H9 (cell line): ENCODE results near the gene AP1S1. TPM values are rescaled to one million over a fixed set of nuclear protein-coding genes. Genes with fewer than 3 reads are reported as not detected.

Experiments
- DNase-seq: peaks from one replicate; pipeline ENCODE4 v3.0.0-alpha.2; 2017
- H2AFZ ChIP-seq: one replicate; pipeline ENCODE4 v1.6.1; 2013; ENCODE audit warnings: mild to moderate bottlenecking, low read length, control low read depth, moderate library complexity
- H2AK5ac ChIP-seq: 2 replicates; pipeline ENCODE4 v1.6.1; 2013; ENCODE audit warnings: low read length, control low read depth, mixed read lengths; ENCODE audit not compliant: insufficient read length
- H2BK120ac ChIP-seq: one replicate; pipeline ENCODE4 v1.6.1; 2013; ENCODE audit warnings: low read depth, mild to moderate bottlenecking, low read length, control low read depth, inconsistent platforms; ENCODE audit not compliant: poor library complexity, severe bottlenecking
- H2BK12ac ChIP-seq: 2 replicates; pipeline ENCODE4 v1.6.1; 2013; ENCODE audit warnings: low read length, control low read depth, mixed read lengths, low read depth; ENCODE audit not compliant: insufficient read length
- H2BK15ac ChIP-seq: 2 replicates; pipeline ENCODE4 v1.6.1; 2013; ENCODE audit warnings: low read depth, low read length, control low read depth
- H2BK20ac ChIP-seq: one replicate; pipeline ENCODE4 v1.6.1; 2013; ENCODE audit warnings: low read depth, mild to moderate bottlenecking, low read length, control low read depth, inconsistent platforms; ENCODE audit not compliant: poor library complexity, severe bottlenecking
- H2BK5ac ChIP-seq: 2 replicates; pipeline ENCODE4 v1.6.1; 2013; ENCODE audit warnings: low read length, control low read depth, mixed read lengths; ENCODE audit not compliant: insufficient read length
- H3K14ac ChIP-seq: 2 replicates; pipeline ENCODE4 v1.6.1; 2013; ENCODE audit warnings: low read length, control low read depth; ENCODE audit not compliant: insufficient read depth
- H3K18ac ChIP-seq: 2 replicates; pipeline ENCODE4 v1.6.1; 2013; ENCODE audit warnings: low read depth, mild to moderate bottlenecking, mixed read lengths, low read length, control low read depth; ENCODE audit not compliant: insufficient read length
- H3K23ac ChIP-seq: 2 replicates; pipeline ENCODE4 v1.6.1; 2013; ENCODE audit warnings: low read length, control low read depth, mixed read lengths, low read depth; ENCODE audit not compliant: insufficient read length
- H3K23me2 ChIP-seq: 2 replicates; pipeline ENCODE4 v1.6.1; 2013; ENCODE audit warnings: low read depth, mild to moderate bottlenecking, mixed read lengths, low read length, control low read depth; ENCODE audit not compliant: insufficient read length, poor library complexity, severe bottlenecking
- H3K27ac ChIP-seq: 2 replicates; pipeline ENCODE4 v1.5.1; 2013; ENCODE audit warnings: low read length, control low read depth, mixed read lengths, low read depth; ENCODE audit not compliant: insufficient read length
- H3K27me3 ChIP-seq: 2 replicates; pipeline ENCODE4 v1.6.1; 2013; ENCODE audit warnings: low read length, control low read depth, inconsistent platforms; ENCODE audit not compliant: insufficient read depth
- H3K4ac ChIP-seq: 2 replicates; pipeline ENCODE4 v1.6.1; 2013; ENCODE audit warnings: low read depth, mild to moderate bottlenecking, control low read depth, inconsistent platforms, low read length, moderate library complexity
- H3K4me1 ChIP-seq: 2 replicates; pipeline ENCODE4 v1.6.1; 2013; ENCODE audit warnings: low read length, control low read depth, inconsistent platforms; ENCODE audit not compliant: insufficient read depth
- H3K4me2 ChIP-seq: 2 replicates; pipeline ENCODE4 v1.6.1; 2013; ENCODE audit warnings: low read length, control low read depth, mixed read lengths; ENCODE audit not compliant: insufficient read length, insufficient read depth
- H3K56ac ChIP-seq: 2 replicates; pipeline ENCODE4 v1.6.1; 2013; ENCODE audit warnings: low read depth, mild to moderate bottlenecking, mixed read lengths, low read length, control low read depth; ENCODE audit not compliant: insufficient read length
- H3K79me1 ChIP-seq: 2 replicates; pipeline ENCODE4 v1.6.1; 2013; ENCODE audit warnings: low read depth, mild to moderate bottlenecking, moderate library complexity, low read length, control low read depth, inconsistent platforms; ENCODE audit not compliant: insufficient read depth, poor library complexity, severe bottlenecking
- H3K79me2 ChIP-seq: 2 replicates; pipeline ENCODE4 v1.6.1; 2013; ENCODE audit warnings: low read length, control low read depth, inconsistent platforms; ENCODE audit not compliant: insufficient read depth
- H3K9ac ChIP-seq: 2 replicates; pipeline ENCODE4 v1.6.1; 2013; ENCODE audit warnings: low read length, control low read depth, mixed read lengths; ENCODE audit not compliant: insufficient read length; ENCODE audit errors: extremely low read depth
- H3K9me3 ChIP-seq: one replicate; pipeline ENCODE4 v1.6.1; 2013; ENCODE audit warnings: low read depth, low read length, inconsistent platforms; ENCODE audit not compliant: control insufficient read depth
- H3T11ph ChIP-seq: one replicate; pipeline ENCODE4 v1.6.1; 2013; ENCODE audit warnings: mild to moderate bottlenecking, low read length, control low read depth, inconsistent platforms
- H4K20me1 ChIP-seq: one replicate; pipeline ENCODE4 v1.6.1; 2013; ENCODE audit not compliant: control insufficient read depth, insufficient read length, insufficient read depth
- H4K5ac ChIP-seq: 2 replicates; pipeline ENCODE4 v1.6.1; 2013; ENCODE audit warnings: low read depth, mild to moderate bottlenecking, mixed read lengths, low read length, control low read depth; ENCODE audit not compliant: insufficient read length
- H4K8ac ChIP-seq: replicated peaks from 2 replicates; pipeline ENCODE4 v1.6.1; 2013; ENCODE audit warnings: low read length, control low read depth, mixed read lengths, low read depth; ENCODE audit not compliant: insufficient read length
- H4K91ac ChIP-seq: 2 replicates; pipeline ENCODE4 v1.6.1; 2013; ENCODE audit warnings: low read depth, mild to moderate bottlenecking, moderate library complexity, mixed read lengths, low read length, control low read depth; ENCODE audit not compliant: insufficient read length
- H3K27ac Mint-ChIP-seq, 3 experiments: 2 replicates in 2 of 3; 3 replicates in 1 of 3; pipeline ENCODE4 v1.8.0; 2020 to 2021; ENCODE audit warnings: mixed read lengths in 3 of 3, mild to moderate bottlenecking in 1 of 3, moderate library complexity in 1 of 3
- H3K27me3 Mint-ChIP-seq: 2 replicates; pipeline ENCODE4 v1.8.0; 2021; ENCODE audit warnings: low read depth, mild to moderate bottlenecking, moderate library complexity, mixed read lengths
- H3K36me3 Mint-ChIP-seq, 3 experiments: 2 replicates in 2 of 3; 3 replicates in 1 of 3; pipeline ENCODE4 v1.8.0; 2020 to 2021; ENCODE audit warnings: low read depth in 3 of 3, mixed read lengths in 3 of 3; ENCODE audit not compliant: insufficient read depth in 1 of 3
- H3K4me1 Mint-ChIP-seq, 2 experiments: 2 replicates each; pipeline ENCODE4 v1.8.0; 2020; ENCODE audit warnings: mixed read lengths in 2 of 2
- H3K4me3 Mint-ChIP-seq, 2 experiments: 2 replicates in 1 of 2; 3 replicates in 1 of 2; pipeline ENCODE4 v1.8.0; 2020 to 2021; ENCODE audit warnings: mild to moderate bottlenecking in 2 of 2, mixed read lengths in 2 of 2, moderate library complexity in 1 of 2
- H3K9me3 Mint-ChIP-seq, 2 experiments: 2 replicates in 1 of 2; 3 replicates in 1 of 2; pipeline ENCODE4 v1.8.0; 2020; ENCODE audit warnings: mild to moderate bottlenecking in 2 of 2, mixed read lengths in 2 of 2, moderate library complexity in 1 of 2
- WGBS: extraction: QIAGEN DNeasy Blood & Tissue Kit; methylation state at CpG from one replicate; pipeline ENCODE4 v1.1.7; 2013; ENCODE audit warnings: missing lambda C conversion rate, low lambda C conversion rate, mixed read lengths; ENCODE audit not compliant: insufficient read length; ENCODE audit errors: extremely low coverage; 5-methylcytosine and 5-hydroxymethylcytosine counted together
- total RNA-seq: library from RNA; stranded (reverse); gene quantifications from 2 replicates; pipeline ENCODE4 v1.2.1, GENCODE V29; 2021
- TF ChIP-seq, protein P1 (sequence below): fragments of 200-600 bp; sonication (generic); conservative IDR thresholded peaks from 3 replicates; pipeline ENCODE4 v1.8.0; 2021; ENCODE audit warnings: antibody characterized with exemption, mild to moderate bottlenecking

AP1S1 gene
- total RNA-seq, 1 experiment from 2014 or later, result 65.2 TPM

DNA sequence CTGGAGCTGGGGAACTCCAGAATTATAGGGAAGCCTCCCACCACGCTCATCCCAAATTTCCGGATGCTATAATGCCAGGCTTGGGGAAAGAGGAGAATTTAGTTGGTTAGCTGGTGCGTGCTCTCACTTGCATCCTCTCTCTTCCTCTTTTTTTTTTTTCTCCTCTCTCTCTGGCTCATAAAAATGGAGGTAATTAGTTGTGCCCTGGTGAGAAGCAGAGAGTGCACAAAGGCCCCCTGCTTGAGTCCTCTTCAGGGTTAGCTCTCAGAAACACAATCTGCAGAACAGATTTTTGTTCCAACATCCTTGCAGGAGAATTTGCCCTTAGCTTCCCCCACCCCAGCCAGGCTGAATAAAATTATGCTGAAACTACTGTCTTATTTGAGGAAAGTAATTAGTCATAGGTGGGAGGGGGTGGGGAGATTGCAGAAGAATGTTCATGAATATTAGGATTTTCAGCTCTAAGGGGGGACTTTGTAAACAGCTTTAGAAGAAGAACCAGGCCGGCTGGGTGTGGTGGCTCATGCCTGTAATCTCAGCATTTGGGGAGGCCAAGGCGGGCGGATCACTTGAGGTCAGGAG is 19.8 kb upstream of the AP1S1 start:
- Histone ChIP-seq H3K79me1 (no peaks in the 10 kb centered on the region), H2AFZ (no peak overlapping the region), H3K14ac (no peak overlapping the region), H4K20me1 (no peaks in the 10 kb centered on the region), H2BK5ac (no peak overlapping the region), H2BK12ac (no peak overlapping the region), H2AK5ac (no peak overlapping the region), H3K4me1 (no peaks in the 10 kb centered on the region), H3K27me3 (no peaks in the 10 kb centered on the region), H3K9ac (no peak overlapping the region), H3T11ph (no peak overlapping the region), H3K4me2 (no peak overlapping the region), H3K79me2 (no peaks in the 10 kb centered on the region), H3K9me3 (no peaks in the 10 kb centered on the region), H3K27ac (no peak overlapping the region), H3K56ac (no peak overlapping the region), H3K23me2 (peaks cover 3% of the 10 kb centered on the region), H4K5ac (no peak overlapping the region), H2BK120ac (no peak overlapping the region), H3K18ac (no peak overlapping the region), H2BK15ac (no peak overlapping the region), H3K4ac (no peak overlapping the region), H4K91ac (no peak overlapping the region), H2BK20ac (no peak overlapping the region), H3K23ac (no peak overlapping the region), H4K8ac (no peak overlapping the region)
- H3K27ac Mint-ChIP-seq, result peak overlapping the region; percentile 74 to 91 (median 86); a peak in 6 of 7 replicates
- no peaks in the 10 kb centered on the region for H3K9me3 Mint-ChIP-seq
- H3K27me3 Mint-ChIP-seq, result no peaks in the 10 kb centered on the region; the same call in 1 of the 2 replicates
- TF ChIP-seq, protein P1, sequence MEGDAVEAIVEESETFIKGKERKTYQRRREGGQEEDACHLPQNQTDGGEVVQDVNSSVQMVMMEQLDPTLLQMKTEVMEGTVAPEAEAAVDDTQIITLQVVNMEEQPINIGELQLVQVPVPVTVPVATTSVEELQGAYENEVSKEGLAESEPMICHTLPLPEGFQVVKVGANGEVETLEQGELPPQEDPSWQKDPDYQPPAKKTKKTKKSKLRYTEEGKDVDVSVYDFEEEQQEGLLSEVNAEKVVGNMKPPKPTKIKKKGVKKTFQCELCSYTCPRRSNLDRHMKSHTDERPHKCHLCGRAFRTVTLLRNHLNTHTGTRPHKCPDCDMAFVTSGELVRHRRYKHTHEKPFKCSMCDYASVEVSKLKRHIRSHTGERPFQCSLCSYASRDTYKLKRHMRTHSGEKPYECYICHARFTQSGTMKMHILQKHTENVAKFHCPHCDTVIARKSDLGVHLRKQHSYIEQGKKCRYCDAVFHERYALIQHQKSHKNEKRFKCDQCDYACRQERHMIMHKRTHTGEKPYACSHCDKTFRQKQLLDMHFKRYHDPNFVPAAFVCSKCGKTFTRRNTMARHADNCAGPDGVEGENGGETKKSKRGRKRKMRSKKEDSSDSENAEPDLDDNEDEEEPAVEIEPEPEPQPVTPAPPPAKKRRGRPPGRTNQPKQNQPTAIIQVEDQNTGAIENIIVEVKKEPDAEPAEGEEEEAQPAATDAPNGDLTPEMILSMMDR, result no peak
- peak overlapping the region in 1 of 2 experiments; percentile 47; a peak in 3 of 5 replicates for H3K4me3 Mint-ChIP-seq
- peaks cover 29 to 36% of the 10 kb centered on the region in 2 experiments for H3K4me1 Mint-ChIP-seq
- DNase-seq, result no peak
- H3K36me3 Mint-ChIP-seq, result peaks cover 0 to 32% (median 0%) of the 10 kb centered on the region in 3 experiments; a peak in 2 of 7 replicates
- WGBS, result no CpG with 5 or more reads among the region's 6 CpGs
